ENCODE data around the gene ANKZF1.
A peak's percentile ranks its signal among the peaks of the same experiment; 100 is the strongest.
"Not testable (repeated sequence)": the region's sequence is repeated elsewhere in the genome, so short reads cannot be mapped to it uniquely, and the experiment has no call there.

Gene ANKZF1, protein sequence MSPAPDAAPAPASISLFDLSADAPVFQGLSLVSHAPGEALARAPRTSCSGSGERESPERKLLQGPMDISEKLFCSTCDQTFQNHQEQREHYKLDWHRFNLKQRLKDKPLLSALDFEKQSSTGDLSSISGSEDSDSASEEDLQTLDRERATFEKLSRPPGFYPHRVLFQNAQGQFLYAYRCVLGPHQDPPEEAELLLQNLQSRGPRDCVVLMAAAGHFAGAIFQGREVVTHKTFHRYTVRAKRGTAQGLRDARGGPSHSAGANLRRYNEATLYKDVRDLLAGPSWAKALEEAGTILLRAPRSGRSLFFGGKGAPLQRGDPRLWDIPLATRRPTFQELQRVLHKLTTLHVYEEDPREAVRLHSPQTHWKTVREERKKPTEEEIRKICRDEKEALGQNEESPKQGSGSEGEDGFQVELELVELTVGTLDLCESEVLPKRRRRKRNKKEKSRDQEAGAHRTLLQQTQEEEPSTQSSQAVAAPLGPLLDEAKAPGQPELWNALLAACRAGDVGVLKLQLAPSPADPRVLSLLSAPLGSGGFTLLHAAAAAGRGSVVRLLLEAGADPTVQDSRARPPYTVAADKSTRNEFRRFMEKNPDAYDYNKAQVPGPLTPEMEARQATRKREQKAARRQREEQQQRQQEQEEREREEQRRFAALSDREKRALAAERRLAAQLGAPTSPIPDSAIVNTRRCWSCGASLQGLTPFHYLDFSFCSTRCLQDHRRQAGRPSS

DNA sequence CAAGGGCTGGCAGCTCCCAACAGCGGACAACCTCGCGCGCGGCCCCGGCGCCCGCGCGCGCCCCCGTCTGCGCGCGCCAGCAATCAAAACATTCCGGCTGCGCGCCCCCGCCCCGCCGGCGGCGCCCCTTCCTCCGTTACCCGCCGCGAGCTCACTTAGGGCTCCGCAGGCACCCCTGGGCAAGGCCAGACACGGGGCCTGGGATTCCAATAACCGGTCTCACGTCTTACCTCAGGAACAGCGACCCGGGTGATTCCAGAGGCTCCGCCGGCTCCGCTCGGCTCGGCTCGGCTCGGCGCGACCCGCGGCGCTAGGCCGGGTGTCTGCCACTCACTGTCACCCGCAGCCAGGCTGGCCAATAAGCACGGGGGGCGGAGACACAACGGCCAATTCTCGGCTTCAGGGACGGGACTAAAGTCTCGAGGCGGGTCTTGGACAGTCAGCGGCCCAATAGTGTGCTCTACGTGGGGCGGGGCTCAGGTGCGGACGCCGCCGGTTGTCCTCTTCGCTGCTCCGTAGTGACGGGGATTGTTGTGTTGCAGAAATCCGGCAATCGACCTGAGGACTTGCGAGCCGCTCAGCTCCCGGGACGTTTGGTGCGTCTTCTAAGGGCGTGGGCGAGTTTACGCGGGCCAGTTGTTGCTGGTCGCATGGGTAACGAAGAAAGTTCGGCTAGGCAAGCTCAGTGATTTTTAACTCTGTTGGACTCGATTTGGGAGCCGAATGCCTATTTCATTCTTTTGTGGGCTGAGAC is at the start of gene ANKZF1, which contains the start of gene ATG9A:
TSS of gene ANKZF1 (plus strand) at position 502 of the 754 bp plus-strand sequence. CDS start 452 bp downstream, outside the sequence.
TSS of gene ATG9A (minus strand) at position 332 of the 754 bp plus-strand sequence. CDS start 1,612 bp downstream, outside the sequence.
- peak; percentile 99 for DNase-seq (ENCODE audit: low spot score)

DNA sequence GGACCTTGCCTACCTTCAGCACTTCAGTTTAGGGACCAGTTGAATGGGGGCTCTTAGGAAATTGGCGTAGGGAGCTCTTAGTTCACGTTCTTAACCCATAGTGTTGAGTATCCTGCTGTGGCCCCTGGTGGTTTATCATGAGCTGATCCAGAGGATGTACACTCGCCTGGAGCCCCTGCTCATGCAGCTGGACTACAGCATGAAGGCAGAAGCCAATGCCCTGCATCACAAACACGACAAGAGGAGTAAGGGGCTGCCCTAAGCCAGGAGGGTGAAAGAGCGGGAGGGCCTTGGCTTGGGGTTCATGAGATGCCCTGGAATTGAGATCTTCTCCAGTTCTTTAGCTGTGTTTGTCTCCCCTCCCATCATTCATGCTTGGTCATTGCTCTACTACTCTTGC is 48.6 kb upstream of the ANKZF1 start:
- no peak for DNase-seq (ENCODE audit: low spot score)

DNA sequence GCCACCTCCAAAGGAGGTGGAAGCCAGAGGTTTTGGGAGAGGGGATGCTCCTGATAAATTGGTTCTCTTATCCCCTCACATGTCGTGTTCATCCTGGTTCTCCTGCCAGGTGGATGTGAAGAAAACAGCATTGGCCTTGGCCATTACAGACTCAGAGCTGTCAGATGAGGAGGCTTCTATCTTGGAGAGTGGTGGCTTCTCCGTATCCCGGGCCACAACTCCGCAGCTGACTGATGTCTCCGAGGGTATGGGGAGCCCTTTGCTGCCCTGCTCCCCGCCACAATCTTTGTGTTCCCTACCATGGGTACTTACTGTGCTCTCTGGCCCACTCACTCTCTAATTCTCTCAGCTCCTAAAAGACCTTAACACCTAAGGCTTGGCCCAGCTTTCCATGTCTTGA is 48.1 kb upstream of the ANKZF1 start:
- no peak for DNase-seq (ENCODE audit: low spot score)

DNA sequence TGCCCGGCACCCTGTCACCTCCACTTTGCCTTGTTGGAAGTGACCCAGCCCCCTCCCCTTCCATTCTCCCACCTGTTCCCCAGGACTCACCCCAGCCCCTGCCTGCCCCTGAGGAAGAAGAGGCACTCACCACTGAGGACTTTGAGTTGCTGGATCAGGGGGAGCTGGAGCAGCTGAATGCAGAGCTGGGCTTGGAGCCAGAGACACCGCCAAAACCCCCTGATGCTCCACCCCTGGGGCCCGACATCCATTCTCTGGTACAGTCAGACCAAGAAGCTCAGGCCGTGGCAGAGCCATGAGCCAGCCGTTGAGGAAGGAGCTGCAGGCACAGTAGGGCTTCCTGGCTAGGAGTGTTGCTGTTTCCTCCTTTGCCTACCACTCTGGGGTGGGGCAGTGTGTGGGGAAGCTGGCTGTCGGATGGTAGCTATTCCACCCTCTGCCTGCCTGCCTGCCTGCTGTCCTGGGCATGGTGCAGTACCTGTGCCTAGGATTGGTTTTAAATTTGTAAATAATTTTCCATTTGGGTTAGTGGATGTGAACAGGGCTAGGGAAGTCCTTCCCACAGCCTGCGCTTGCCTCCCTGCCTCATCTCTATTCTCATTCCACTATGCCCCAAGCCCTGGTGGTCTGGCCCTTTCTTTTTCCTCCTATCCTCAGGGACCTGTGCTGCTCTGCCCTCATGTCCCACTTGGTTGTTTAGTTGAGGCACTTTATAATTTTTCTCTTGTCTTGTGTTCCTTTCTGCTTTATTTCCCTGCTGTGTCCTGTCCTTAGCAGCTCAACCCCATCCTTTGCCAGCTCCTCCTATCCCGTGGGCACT is 47.1 kb upstream of the ANKZF1 start:
- DNase-seq (ENCODE audit: low spot score), result no peak

DNA sequence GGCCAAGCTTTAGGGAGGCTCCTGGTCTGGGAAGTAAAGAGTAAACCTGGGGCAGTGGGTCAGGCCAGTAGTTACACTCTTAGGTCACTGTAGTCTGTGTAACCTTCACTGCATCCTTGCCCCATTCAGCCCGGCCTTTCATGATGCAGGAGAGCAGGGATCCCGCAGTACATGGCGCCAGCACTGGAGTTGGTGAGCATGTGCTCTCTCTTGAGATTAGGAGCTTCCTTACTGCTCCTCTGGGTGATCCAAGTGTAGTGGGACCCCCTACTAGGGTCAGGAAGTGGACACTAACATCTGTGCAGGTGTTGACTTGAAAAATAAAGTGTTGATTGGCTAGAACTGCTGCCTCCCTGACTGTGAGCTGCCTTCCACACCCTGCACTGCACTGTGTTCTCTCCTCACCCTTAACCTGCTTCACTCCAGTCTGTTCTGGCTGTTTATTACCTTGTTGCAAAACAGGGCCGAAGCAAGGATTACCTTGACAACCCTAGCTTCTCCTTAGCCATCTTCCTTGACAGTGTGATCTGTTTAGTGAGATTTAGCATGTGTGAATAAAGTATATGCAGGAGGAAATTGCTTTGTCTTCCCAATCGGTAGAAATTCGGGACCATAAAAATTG is 46.3 kb upstream of the ANKZF1 start:
- DNase-seq (ENCODE audit: low spot score), result no peak

DNA sequence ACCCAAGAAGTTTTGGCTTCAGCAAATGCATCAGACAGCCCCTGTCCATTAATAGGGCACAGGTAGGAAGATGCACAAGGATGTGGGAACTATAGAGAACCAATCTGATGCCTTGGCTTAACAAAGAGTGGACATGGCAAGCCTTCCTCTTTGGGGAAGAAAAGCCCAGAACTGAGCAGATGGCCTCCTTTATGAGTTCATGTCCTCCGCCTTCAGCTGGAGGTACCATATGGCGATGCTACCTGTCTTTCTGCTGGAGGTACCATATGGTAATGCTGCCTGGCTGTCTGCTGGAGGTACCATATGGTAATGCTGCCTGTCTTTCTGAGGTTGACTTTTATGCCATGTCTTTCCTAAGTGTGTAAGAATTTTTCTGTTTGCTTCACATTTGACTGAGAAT is 45.5 kb upstream of the ANKZF1 start:
- no peak for DNase-seq (ENCODE audit: low spot score)

DNA sequence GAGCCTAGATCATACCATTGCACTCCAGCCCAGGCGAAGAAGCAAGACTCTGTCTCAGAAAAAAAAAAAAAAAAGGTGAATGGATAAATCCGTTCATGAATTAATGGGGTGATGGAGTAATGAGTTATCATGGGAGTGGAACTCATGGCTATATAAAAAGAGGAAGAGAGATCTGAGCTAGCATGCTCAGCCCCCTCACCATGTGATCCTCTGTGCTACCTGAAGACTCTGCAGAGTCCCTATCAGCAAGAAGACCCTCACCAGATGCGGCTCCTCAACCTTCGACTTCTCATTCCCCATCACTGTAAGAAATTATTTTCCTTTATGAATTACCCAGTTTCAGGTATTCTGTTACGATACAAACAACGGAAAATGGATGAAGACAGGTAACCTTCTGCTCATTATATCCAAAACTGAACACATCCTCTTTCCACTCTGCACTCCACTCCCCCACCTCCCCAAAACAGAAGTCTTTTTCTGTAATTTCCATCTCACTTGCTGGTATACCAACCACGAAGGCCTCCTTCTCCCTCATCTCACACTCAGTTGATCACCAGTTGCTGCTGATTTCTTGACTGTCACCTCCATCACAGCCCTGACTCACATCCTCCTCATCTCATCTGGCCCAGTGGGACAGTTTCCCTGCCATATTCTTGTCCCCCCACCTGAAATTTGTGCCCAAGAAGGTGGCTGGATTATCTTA is 42.7 kb upstream of the ANKZF1 start:
- no peak for DNase-seq (ENCODE audit: low spot score)

DNA sequence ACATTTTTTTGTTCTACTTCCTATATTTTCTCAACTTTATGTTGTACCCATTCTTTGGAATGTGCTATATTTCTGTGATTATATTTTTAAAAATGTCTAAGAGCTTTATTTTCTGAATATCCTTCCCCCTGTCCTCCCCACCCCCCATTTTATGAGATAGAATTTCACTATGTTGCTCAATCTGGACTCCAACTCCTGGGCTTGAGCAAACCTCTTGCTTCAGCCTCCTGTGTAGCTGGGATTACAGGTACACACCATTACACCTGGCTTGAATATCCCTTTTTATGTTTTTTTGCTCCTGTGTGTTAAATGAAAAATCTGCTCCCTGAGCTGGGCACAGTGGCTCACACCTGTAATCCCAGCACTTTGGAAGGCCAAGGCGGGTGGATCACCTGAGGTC is 32.2 kb upstream of the ANKZF1 start:
- DNase-seq (ENCODE audit: low spot score), result no peak

DNA sequence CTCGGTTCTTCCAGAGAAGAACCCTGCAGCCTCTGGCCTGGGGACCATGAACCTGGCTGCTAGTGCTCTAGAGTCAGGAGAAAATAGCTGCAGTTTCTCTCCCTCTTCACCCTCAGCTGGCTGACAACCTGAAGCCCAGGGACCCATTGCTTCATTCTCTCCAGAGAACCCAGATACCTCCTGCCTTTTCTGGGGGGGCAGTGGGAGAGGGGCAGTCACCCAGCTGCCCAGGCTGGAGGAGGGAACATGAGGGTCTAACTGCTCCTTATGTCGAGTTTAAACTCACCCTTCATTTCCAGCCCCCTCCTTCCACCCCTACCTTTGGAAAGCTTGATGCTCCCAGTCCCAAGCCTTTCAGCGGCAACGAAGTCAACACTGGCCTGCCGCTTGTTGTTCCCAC is 30.6 kb upstream of the ANKZF1 start:
- DNase-seq (ENCODE audit: low spot score), result no peak

DNA sequence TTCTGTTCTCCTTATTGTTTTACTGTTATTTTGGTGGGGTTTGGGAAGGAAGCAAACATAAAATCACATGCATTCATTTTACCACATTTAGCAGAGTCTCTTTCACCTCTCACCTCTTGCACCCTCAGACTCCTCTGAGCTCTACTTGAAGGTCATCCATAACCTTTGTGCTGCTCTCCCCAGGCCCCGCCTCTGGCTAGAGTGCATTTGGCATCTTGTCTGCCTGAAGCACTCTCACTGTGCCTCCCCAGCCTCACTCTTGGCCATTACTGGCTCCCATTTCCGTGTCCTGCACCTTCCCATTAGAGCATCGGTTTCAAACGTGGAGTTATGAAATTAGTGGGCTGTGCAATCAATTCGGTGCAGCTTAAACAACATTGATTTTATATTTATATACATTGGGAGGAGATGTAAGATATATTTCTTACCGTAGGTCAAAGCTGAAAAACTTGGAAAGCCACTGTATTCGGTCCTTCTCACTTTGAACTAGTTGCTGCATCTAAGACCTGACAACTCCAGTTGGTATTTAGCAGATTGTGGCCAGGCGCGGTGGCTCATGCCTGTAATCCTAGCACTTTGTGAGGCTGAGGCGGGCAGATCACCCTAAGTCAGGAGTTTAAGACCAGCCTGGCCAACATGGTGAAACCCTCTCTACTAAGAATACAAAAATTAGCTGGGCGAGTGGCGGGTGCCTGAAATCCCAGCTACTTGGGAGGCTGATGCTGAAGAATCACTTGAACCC is 30.0 kb upstream of the ANKZF1 start:
- no peak for DNase-seq (ENCODE audit: low spot score)

DNA sequence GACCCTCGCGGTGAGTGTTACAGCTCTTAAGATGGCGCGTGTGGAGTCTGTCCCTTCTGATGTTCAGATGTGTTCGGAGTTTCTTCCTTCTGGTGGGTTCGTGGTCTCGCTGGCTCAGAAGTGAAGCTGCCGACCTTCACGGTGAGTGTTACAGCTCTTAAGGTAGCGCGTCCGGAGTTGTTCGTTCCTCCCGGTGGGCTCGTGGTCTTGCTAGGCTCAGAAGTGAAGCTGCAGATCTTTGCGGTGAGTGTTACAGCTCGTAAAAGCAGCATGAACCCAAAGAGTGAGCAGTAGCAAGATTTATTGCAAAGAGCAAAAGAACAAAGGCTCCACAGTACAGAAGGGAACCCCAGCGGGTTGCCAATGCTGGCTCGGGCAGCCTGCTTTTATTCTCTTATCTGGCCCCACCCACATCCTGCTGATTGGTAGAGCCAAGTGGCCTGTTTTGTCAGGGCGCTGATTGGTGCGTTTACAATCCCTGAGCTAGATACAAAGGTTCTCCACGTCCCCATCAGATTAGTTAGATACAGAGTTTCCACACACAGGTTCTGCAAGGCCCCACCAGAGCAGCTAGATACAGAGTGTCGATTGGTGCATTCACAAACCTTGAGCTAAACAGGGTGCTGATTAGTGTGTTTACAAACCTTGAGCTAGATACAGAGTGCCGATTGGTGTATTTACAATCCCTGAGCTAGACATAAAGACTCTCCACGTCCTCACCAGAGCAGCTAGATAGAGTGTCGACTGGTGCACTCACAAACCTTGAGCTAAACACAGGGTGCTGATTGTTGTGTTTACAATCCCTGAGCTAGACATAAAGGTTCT is 28.9 kb upstream of the ANKZF1 start:
- not testable (repeated sequence) for DNase-seq (ENCODE audit: low spot score)

DNA sequence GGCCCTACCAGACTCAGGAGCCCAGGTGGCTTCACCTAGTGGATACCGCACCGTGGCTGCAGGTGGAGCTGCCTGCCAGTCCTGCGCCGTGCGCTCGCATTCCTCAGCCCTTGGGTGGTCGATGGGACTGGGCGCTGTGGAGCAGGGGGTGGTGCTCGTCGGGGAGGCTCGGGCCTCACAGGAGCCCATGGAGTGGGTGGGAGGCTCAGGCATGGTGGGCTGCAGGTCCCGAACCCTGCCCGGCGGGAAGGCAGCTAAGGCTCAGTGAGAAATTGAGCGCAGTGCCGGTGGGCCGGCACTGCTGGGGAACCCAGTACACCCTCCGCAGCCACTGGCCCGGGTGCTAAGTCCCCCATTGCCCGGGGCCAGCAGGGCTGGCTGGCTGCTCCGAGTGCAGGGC is 28.3 kb upstream of the ANKZF1 start:
- DNase-seq (ENCODE audit: low spot score), result not testable (repeated sequence)

DNA sequence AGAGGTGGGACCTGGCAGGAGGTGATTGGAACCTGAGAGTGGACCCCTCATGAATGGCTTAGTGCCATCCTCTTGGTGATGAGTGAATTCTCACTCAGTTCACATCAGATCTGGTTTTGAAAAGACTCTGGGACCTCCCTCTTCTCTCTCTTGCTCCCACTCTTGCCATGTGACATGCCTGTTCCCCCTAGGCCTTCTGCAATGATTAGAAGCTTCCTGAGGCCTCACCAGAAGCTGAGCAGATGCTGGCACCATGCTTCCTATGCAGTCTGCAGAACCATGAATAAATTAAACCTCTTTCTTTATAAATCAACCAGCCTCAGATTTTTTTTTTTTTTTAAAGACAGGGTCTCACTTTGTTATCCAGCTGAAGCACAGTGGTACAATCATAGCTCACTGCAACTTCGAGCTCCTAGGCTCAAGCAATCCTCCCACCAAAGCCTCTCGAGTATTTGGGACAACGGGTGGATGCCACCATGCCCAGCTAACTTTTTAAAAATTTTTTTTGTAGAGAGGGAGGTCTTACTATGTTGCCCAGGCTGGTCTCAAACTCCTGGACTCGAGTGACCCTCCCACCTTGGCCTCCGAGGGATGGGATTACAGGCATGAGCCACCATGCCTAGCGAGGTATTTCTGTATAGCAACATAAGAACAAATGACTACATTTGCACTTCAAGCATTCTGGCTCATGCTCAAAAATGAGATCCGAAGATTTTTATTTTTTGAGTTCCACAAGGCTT is 25.0 kb upstream of the ANKZF1 start:
- DNase-seq (ENCODE audit: low spot score), result no peak

DNA sequence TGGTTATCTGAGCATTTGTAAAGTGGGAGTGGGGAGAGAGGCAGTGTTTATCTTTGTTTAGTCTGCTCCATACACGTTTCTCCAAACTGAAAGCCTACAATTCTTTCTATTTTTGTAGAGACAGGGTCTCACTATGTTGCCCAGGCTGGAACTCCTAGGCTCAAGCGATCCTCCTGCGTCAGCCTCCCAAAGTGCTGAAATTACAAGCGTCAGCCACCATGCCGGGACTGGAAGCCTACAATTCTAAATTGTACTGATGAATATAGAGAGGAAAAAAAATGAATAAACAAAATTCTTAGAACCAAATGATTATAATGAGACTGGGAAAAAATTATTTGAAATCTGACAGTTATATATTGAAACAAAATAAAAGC is 24.5 kb upstream of the ANKZF1 start:
- no peak for DNase-seq (ENCODE audit: low spot score)

DNA sequence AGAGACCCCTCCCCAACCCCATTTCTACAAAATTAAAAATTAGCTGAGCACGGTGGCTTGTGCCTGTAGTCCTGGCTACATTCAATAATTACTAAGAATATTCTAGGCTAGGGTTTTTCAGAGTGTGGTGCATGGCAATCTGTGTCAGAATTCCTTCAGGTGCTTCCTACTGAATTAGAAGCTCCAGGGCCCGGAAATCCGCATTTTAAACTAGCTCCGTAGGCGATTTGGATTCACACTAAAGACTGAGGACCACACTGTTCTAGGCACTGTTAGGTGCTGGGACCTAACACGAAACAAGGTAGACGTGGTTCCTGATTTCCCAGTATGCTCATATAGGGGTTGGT is 23.7 kb upstream of the ANKZF1 start:
- no peak for DNase-seq (ENCODE audit: low spot score)

DNA sequence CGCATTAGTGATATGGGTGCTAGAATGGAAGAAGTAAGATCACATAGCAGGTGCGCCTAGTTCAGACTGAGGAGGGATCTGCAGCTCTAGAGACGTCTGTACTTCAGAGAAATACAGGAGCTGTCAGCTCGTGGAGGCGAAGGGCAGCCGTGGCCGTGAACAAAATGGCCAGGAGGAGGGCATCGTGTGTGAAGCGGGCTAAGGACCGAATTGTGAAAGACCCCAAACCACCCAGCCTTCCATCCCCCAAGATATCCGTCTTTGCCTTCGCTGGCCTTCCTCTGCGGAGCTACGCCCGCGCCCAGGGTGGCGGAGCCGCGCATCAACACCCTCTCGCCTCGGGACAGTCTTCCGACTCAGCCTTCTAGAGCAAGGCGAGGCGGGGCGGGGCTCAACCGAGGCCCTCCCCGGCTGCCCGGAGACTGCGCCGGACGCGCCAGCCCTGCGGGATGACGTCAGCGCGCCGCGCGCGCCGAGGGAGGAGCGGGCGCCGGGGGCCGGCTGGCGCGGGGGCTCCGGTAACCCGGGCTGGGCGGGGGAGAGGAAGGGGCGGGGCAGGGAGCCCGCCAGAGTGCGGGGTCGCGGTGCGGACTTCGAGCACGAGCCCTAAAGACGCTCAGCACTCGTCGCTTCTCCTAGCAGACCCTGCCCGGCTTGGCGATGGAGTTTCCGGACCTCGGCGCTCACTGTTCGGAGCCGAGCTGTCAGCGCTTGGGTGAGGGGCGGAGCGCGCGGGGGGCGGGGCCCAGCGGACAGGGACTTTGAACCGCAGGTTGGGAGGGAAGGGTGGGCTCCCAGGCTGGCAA is 23.1 kb upstream of the ANKZF1 start, which contains the start of gene ZFAND2B:
TSS of gene ZFAND2B (plus strand) at position 455 of the 806 bp plus-strand sequence. CDS start at position 661, 206 bp downstream.
- DNase-seq (ENCODE audit: low spot score), result peak; percentile 95

DNA sequence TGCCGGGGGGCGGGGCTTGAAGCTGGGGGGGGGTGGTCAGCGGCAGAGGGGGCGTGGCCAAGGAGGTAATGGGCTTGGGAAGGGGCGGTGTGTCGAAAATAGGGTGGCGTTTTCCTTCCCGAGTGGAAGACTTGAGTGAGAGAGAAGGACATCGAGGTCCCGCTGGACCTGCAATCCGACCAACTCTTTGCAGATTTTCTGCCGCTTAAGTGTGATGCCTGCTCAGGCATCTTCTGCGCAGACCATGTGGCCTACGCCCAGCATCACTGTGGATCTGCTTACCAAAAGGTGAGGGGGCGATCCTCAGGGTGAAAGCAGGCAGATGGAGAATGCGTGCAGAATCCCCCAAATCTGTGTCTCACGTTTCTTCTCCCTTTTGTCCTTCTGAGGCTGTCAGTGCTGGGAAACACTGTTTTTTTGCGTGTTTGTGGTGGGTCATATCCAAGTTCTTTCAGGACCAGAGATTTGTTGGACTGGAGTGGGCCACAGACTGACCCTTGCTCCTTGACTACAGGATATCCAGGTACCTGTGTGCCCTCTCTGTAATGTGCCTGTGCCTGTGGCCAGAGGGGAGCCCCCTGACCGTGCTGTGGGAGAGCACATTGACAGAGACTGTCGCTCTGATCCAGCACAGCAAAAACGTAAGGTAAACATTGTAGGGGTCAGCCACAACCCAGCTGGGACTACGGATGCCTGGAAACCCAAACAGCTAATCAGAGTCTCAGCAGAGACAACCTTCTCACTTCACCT is 22.3 kb upstream of the ANKZF1 start:
- DNase-seq (ENCODE audit: low spot score), result no peak
